ENCODE results near the gene SCN4B.

Gene SCN4B

DNA sequence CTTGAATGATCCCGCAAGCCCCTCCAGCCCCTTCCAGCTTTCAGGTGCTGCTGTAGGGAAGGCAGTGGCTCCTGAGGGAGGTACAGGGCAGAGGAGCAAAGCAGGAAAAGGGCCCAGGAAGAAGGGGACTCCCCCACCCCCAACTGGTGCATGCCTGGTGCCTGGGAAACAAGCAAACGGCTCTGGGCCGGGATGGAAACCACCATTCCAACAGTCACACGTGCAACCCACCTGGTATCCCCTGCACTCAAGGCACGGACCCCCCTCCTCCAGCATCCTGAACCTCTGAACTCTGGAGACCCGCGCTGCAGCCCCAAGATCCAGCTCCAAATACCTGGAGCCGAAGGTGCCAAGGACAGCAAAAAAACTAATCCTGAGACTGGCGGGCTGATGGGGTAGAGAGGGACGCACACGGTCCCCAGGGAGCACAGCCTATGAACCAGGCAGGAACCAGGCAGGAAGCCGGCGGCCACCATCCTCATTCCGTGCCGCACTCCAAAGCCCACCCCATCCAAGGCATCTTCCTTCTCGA lies 537 bp downstream of the SCN4B start:
- DNase-seq (ENCODE audit: low spot score), result no peak

DNA sequence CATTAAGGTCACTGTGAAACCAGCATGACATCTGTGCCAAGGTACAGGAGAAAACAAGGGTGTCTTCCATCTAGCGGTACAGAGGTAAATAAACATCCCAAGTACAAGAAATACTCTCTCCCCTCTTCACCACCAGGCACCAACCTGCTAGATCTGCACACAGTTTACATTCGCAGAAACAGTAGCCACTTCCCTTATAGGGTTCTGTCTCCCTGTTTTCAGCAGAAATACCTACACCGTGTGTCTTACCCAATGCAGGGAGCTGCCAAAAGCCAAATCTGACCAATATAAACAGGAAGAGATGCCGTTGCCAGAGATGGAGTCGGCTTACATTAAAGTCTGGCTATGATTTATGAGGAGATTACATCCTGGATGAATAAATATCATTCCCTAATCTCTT lies 1.2 kb downstream of the SCN4B start:
- DNase-seq (ENCODE audit: low spot score), result no peak

- no peak for DNase-seq (ENCODE audit: low spot score)
Observed at GRCh38 chr11:118149493-118149892, 3.1 kb downstream of the SCN4B start.

GRCh38 chr11:118148856-118149255 lies 3.8 kb downstream of the SCN4B start:
- no peak for DNase-seq (ENCODE audit: low spot score)

DNA sequence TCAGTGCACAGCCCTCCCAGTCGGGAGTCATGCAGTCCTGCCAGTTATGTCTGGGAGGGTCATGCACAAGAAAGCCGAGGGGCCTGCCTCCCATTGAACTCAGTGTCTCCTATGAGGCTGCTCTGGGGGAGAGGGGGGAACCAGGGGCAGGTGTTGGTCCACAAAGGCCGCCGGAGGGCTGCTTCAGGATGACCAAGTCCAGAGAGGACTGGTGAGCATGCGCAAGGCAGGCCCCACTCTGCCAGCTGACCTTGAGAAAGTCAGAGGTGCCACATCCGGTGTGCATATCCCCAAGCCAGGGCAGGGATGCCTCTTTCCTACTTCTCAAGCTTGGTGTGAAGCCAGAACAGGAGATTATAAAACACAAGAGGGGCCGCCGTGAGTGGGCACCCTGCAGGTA lies 4.4 kb downstream of the SCN4B start:
- no peak for DNase-seq (ENCODE audit: low spot score)

DNA sequence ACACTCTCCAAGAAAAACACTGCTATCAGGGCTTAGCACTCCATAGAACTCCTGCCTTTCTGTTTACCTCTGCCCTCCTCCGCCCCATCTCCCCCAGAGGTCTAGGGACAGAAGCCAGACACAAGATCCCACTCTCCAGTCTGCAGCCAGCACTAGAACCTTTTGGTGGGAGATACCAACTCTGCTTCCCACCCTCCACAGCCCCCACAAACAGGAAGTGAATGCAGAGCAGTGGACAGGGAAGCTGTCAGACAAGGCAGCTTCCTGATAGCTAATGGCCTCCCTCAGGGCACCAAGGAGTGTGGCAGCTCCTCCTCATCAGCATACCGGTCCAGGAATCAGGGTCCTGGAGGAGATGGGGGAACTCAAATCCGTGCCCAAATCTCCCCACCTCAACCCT lies 5.1 kb downstream of the SCN4B start:
- no peak for DNase-seq (ENCODE audit: low spot score)

DNA sequence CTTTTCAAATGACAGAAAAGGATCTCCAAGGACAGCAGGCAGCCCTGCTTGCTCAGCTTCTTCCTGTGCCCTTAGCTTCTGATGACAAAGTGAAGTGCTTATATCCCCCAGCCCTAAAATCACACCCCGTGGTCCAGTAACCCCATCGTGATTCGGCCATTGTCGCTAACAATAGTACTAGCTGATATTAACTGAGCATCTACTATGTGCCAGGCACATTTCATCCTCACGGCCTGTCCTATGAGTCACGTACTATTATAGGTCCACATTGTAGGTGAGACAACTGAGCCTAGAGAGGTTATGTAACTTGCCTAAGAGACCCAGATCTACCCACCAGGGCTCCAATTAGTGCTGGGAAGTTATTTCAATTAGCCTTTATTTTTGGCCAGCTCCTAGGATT lies 6.1 kb downstream of the SCN4B start:
- no peak for DNase-seq (ENCODE audit: low spot score)

- peak; percentile 91 for DNase-seq (ENCODE audit: low spot score)
Observed at GRCh38 chr11:118145285-118146227, 7.1 kb downstream of the SCN4B start.

DNA sequence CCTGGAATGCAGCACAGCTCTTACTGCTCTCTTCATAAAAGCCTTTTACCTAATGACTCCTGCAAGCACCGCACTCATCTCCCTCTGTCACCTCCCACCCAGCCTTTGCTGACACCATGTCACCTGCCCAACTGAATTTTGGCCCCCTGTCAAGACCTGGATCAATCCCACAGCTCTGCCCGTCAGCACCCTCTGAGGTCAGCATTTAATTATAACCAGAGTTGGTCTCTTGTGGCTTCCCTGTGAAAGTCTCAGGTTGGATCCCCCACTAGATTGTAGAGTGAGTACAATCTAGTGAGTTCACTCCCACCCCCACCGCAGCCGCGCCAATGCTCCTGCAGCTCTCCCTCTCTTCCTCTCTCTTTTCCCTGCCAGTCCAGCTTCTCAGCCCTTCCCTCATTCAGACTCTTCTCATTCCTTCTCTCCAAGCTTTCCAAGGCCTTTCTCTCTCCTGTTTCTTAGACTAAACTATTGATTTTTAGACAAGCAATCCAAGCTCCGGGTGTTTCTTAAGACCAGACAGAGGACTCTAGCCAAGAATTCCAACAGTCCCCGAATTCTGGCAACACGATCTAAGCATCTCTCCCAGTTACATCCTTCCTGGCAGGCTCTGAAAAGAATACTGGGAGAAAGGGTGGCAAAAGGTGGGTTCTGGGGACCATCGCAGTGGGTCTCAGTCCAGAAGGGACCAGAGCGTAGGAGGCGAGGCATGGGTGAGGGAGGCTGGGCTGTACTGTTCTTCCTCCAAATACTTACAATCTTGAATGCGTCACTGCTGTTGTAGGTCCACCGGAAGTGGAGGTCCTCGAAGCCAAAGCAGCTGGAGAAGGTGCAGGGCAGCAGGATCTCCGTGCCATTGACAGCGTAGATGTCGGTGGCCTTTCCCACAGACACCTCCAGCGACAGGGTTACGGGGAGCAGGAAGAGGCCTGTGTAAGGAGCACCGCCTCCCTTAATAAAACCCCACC lies 8.0 kb downstream of the SCN4B start:
- DNase-seq (ENCODE audit: low spot score), result no peak

GRCh38 chr11:118143661-118144185 lies 8.9 kb downstream of the SCN4B start:
- DNase-seq (ENCODE audit: low spot score), result no peak

GRCh38 chr11:118142809-118143208 lies 9.8 kb downstream of the SCN4B start:
- DNase-seq (ENCODE audit: low spot score), result peak; percentile 35

DNA sequence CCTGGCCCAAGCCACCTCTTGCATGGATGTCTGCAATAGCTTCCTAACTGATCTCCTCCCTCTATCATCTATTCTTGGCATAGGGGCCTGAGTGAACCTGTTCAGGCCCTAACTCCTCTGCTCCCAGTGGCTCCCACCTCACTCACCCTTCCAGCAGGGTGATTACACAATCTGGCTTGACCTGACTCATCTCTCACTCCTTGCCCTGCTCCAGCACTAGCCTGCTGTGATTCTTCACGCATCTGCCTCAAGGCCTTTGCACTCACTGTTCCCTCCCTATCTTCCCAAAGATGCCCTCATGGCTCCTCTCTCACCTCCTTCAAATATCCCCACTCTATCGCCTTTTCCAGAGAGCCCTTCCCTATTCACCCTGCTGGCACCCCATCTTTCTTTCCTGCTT lies 10.5 kb downstream of the SCN4B start:
- peak; percentile 54 for DNase-seq (ENCODE audit: low spot score)

GRCh38 chr11:118139578-118139977 lies 13.0 kb downstream of the SCN4B start:
- DNase-seq (ENCODE audit: low spot score), result no peak

DNA sequence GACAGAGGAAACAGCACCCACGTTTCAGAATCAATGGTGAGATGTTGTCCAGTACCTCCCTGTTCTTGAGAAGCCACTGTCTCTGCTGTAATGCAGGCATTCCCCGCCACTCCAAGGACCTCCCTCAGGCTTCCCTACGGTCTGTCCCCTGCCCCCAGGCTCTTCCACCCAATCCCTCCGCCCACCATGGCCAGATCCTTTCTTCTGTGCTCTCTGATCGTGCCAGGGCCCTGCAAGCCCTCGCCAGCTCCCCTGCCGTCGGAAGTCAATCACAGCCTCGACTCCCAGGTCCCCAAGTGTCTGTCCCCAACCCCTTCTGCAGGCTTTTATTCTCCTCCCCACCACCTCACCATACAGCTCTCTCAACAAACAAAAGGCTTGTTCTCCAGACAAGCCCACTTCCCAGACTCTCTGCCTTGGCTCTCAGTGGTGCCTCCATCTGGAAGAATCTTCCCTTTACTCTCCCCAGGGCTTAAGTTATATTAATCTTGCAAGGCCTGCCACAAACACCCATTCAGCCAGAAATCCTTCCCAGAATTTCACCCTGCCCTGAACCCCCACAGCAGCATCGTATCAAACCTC lies 13.7 kb downstream of the SCN4B start:
- no peak for DNase-seq (ENCODE audit: low spot score)

GRCh38 chr11:118136801-118137200 lies 15.8 kb downstream of the SCN4B start:
- DNase-seq (ENCODE audit: low spot score), result no peak

DNA sequence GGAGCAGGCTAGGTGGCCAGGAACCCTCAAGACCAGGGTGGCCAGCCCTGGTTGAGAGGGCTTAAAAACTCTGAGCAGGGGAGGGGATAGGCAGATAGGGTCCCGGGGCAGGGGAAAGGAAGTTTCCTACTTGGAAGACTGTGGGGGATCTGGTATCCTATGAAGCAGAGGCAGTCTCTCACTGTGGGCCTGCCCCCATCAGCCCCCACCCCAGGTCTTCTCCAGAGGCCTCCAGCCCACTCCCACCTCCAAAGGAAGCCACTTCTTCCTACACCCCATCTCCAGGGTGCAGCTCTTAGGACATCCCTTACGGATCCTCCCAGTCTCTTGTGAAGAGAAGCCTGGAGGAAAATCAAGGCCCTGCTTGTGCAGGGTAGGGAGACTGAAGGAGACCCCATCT lies 16.3 kb downstream of the SCN4B start:
- no peak for DNase-seq (ENCODE audit: low spot score)

- DNase-seq (ENCODE audit: low spot score), result no peak
Observed at GRCh38 chr11:118135796-118136165, 16.8 kb downstream of the SCN4B start.

DNA sequence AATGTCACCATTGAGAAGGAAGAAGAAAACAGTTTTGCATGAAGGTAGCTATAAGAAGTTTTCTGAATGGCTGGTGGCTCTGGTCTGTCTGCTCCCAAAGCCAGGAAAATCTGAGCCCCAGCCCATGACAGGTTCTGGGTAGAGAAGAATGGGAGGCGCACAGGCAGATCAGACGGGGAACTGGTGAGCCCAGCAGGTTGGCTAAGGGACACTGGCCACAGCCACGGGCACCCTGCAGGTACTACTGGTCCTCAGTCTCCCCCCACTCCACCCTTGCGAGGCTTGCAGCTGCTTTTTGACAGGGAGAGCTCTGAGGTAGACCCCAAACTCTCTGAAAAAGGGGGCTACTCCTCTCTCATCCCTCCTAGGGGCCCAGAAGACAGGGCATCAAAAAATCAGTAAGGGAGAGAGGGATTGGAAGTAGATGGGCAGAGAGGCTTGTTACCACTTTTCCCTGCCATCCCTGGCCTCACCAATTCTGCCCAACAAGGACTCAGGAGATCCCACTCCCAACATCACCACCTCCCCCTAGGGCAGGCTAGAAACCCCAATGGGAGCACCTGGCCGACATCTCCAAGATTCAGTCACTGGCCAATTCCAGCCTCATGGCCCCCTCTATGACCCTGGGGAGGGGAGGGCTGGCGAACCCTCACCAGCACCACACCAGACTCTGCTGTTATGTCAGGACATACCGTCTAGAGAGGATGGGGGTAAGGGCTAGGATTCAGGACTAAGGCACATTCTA lies 17.4 kb downstream of the SCN4B start:
- DNase-seq (ENCODE audit: low spot score), result no peak

- DNase-seq (ENCODE audit: low spot score), result no peak
Observed at GRCh38 chr11:118133816-118134215, 18.8 kb downstream of the SCN4B start.

- no peak for DNase-seq (ENCODE audit: low spot score)
Observed at GRCh38 chr11:118132385-118133151, 20.1 kb downstream of the SCN4B start.
